Activated CD4-positive, alpha-beta T cell treated with anti-CD3 and anti-CD28 coated beads, Interleukin-10, Interleukin-2, amounts not matched to agents 100 ng/mL and 50 ng/mL, durations not matched to agents 16 hours and 8 hours (primary cell): Measurements from ENCODE around the gene KCTD5.

Experiments used
- DNase-seq: peaks from one replicate; pipeline ENCODE4 v3.0.0-alpha.2; 2020

KCTD5 gene

DNA sequence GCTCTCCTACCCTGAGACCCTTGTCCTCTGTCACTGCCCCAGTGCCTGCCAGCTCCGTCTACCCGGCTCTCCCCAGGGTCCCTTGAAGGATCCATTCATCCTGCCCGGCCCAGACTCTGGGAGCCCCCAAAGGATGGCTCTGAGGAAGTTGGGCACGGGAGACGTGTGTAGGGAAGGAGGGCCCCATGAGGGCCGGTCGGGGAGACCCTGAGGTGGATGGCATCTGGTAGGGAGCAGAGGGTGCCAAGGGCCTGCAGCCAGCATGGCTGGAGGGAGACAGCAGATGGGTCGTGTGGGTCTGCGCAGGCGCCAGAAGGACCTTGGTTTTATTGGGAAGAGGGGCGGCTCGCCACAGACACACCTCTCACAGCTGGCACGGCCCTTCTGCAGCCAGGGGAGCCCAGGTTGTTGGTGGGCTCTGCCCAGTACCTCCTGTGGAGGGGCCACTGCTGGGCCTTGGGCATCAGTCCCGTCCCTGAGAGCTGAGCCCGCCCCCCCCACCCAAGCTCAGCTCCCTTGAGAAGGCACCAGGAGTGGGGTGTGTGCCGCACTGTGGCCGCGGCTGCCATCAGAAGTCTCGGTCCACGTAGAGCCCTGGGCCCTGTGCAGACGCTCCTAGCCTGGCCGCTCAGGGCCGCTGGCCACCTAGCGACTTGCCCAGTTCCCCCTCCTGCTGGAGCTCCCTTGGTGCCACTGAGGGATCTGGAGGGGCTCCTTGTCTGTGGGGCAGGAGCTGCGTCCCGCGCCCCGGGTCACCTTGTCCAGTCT is 16.0 kb downstream of the KCTD5 start:
- no peak for DNase-seq

- DNase-seq: no peak
Measured at GRCh38 chr16:2698965-2699750, 16.8 kb downstream of the KCTD5 start.

- DNase-seq: no peak
Measured at GRCh38 chr16:2699791-2700600, 17.7 kb downstream of the KCTD5 start.

DNA sequence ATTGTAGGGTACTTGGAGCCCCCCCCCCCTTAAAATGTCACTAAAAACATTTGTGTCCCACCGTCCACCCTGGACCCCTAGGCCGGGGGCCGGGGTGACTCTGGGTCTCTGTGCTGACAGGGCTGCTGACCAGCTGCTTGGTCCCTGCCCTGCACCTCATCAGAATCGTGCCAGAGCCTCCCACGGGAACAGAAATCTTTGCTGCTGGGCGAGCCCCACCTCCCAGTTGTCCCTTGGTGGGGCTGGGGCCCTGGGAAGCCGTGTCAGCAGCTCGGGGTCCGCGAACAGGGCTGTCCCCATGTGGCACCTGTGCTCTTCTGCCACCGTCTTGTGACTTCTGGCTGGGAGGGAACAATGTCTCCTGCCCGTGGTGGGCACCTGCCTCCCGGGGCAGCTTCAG is 18.5 kb downstream of the KCTD5 start:
- no peak for DNase-seq

GRCh38 chr16:2701272-2701671 is 18.9 kb downstream of the KCTD5 start:
- no peak for DNase-seq

DNA sequence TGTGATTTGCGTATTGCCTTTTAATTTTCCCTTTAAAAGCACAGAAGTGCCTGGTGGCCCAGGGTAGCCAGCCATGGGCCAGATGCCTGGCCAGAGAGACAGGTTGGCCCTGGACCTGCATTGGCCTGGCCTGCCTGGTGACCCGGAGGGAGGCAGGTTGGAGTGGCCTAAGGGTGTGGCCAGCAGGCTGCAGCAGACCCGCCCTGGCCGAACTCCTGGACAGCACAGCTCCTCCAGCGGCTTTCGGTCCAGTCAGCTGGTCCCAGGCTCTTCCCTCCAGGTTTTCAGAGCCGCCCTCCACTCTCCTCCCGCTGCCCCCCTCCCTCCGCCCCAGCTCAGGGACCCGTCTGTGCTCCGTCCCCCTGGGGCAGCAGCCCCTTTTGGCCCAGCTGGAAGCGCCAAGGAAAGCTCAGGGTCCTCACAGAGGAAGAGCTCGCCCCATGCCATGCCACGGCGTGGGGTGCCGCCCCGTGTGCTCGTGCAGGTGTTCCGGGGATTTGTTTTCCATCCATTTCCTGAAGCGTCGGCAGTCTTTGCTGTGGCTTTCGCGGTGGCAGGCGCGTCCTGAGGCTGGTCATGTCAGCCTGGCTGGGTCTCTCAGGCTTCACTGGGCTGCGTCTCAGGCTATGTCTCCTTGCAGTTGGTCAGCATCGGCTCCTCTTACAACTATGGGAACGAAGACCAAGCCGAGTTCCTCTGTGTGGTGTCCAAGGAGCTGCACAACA is 19.6 kb downstream of the KCTD5 start:
- DNase-seq: no peak

- no peak for DNase-seq
Measured at GRCh38 chr16:2702438-2702825, 20.1 kb downstream of the KCTD5 start.

DNA sequence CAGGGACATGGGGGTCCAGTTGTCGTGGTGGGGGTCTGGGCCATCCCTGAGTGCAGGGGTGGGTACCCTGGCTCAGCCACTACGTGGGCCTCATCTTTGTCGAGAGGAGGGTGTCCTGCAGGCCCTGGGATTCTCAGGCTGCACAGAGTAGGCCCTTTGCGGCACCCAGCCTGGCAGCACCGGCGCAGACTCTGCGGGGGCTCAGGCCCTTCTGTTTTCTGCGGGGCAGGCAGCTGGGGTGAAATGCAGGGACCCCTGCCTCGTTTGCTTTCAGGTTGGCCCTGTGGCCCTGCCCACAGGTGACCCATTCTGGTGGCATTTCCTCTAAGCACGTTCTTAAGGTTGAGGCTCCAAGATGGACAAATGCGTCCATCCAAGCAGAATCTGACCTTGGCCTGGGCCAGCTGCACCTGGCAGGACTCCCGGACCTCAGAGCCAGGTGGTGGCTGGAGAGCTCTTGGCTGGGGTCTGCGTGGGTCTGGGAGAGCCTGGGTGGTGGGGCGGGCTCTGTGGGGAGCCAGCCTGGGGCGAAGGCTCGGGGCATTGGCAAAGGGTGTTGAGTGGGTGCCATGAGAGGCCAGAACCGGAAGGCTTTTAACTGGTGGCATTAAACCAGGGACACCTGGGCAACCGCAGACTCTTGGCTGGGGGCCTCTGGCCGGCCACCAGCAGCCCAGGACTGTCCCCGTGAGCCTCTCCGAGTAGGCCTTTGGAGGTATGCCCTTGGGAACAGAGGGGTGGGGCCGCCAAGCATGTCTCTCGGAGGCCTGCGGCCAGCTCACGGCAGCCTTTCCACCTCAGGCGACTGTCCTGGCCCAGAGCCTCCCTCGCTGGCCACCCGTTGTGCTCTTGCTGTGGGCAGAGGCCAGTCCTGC is 20.8 kb downstream of the KCTD5 start:
- DNase-seq: no peak

DNA sequence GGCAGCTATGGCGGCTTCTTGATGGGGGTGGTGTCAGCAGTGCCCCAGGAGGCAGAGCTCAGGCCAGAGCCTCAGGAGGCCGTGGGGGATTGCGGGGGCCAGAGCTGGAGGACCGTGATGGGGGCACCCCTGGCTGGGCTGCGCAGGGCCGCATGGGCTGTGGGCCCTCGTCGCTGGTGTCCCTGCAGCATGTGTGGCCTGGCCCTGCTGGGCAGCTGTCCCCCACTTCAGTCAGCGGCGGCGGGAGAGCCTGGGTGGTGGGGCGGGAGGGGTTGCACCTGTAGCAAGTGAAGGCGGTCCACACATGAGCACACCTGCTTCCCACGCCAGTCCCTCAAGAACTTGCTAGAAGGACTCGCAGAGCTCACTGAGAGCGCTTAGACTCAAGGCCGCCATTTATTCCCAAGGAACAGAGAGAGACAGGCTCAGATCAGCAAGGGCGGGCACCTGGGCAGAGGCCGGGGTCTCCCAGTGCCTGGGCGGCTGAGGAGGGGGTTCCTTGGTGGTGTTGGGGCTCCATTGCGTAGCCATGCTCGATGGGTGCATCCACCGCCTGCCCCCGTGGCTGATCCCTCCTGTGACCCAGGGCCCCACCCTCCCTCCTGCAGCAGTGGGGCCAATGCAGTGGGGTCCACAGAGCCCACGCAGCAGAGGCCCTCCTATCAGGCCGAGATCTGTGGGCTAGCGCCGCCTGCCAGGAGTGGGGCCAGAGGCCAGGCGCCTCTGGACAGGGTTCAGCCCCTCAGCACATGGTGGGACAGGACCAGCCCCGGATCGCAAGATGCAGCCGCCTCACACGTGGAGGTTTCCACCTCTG is 22.1 kb downstream of the KCTD5 start:
- DNase-seq: no peak

GRCh38 chr16:2704983-2705275 is 22.6 kb downstream of the KCTD5 start:
- no peak for DNase-seq

- no peak for DNase-seq
Measured at GRCh38 chr16:2705351-2705750, 23.0 kb downstream of the KCTD5 start.

DNA sequence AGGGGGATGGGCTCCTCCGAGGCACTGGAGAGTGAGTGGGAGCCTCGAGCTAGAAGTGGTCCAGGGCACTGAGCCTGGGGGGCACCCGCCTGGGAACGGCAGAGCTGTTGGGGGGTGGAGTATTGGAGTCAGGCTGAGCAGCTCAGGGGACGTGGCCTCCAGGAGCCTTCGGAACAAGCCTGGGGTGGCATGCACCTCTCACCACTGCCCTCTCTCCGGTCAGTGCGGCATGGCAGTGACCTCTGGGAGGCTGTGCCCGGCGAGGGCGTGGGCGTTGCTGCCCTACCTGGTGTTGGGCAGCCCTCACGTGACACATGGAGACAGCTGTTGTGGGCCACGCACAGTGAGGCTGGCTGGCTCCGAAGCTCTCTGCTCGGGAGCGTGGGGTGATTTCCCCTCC is 23.8 kb downstream of the KCTD5 start:
- no peak for DNase-seq

GRCh38 chr16:2706611-2707311 is 24.4 kb downstream of the KCTD5 start:
- no peak for DNase-seq

- DNase-seq: no peak
Measured at GRCh38 chr16:2707368-2708289, 25.3 kb downstream of the KCTD5 start.

- DNase-seq: no peak
Measured at GRCh38 chr16:2708290-2708639, 25.9 kb downstream of the KCTD5 start.

DNA sequence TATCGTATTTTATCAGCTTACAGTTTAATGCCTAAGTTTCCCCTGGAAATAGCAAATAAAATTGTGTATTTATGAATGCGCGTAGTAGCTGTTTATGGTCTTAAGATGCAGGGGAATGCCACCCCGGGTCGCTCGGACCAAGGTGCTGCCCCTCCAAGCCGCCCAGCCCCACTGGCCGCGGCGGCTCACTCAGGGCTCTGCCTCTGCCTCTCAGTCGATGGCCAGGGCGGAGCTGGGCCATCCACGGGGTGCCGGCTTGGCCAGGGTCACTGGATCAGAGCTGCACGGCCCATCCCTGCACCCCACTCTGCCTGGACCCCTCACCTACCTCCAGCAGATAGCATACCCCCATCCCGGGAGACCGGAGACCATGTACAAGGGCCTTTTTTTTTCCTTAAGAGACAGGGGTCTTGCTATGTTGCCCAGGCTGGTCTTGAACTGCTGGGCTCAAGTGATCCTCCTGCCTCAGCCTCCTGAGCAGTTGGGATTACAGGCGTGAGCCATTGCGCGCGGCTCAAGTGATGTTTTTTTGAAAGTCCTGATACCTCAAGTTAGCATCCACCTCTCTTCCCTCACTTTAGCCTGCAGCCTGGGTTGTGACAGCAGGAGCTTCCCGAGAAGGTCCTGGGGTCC is 26.7 kb downstream of the KCTD5 start:
- no peak for DNase-seq

GRCh38 chr16:2709588-2709984 is 27.3 kb downstream of the KCTD5 start:
- DNase-seq: no peak

GRCh38 chr16:2710021-2710710 is 27.8 kb downstream of the KCTD5 start:
- DNase-seq: no peak
